HepG2 (cell line): Measurements from ENCODE around the gene PRDX6. TPM values are rescaled to one million over a fixed set of nuclear protein-coding genes. Genes with fewer than 3 reads are reported as not detected.

ENCODE experiments used
- ARNT ChIP-seq: fragments of 450-650 bp; IDR thresholded peaks from 2 replicates; pipeline ENCODE4 v1.6.1; 2017
- CAMTA2 ChIP-seq: sonication (generic); formaldehyde crosslinking; IDR thresholded peaks from 2 replicates; pipeline ENCODE4 v1.4.0; 2020; ENCODE audit warnings: mild to moderate bottlenecking, missing genetic modification reagents, borderline replicate concordance
- CHD4 ChIP-seq: fragments of 200-600 bp; sonication (generic); IDR thresholded peaks from 2 replicates; pipeline ENCODE4 v1.7.0; 2017; ENCODE audit warnings: mild to moderate bottlenecking, low read length, borderline replicate concordance
- DMAP1 ChIP-seq: IDR thresholded peaks from 2 replicates; pipeline ENCODE4 v1.6.1; 2016
- KDM1A ChIP-seq: IDR thresholded peaks from 2 replicates; pipeline ENCODE4 v1.6.1; 2016; ENCODE audit warnings: missing compliant biosample characterization
- NAIF1 ChIP-seq: sonication (generic); formaldehyde crosslinking; IDR thresholded peaks from 2 replicates; pipeline ENCODE4 v1.5.0; 2020; ENCODE audit warnings: mild to moderate bottlenecking, missing genetic modification reagents, borderline replicate concordance
- RAD51 ChIP-seq: fragments of 450-650 bp; IDR thresholded peaks from 2 replicates; pipeline ENCODE4 v1.6.1; 2016; ENCODE audit warnings: borderline replicate concordance
- REL ChIP-seq: sonication (generic); formaldehyde crosslinking; conservative IDR thresholded peaks from 2 replicates; pipeline ENCODE4 v1.8.0; 2022; ENCODE audit warnings: mild to moderate bottlenecking, missing genetic modification reagents, moderate library complexity
- SRF ChIP-seq: IDR thresholded peaks from 2 replicates; pipeline ENCODE4 v1.6.1; 2011; ENCODE audit warnings: mild to moderate bottlenecking, low read depth, low read length, moderate library complexity
- THAP11 ChIP-seq: IDR thresholded peaks from 2 replicates; pipeline ENCODE4 v1.6.1; 2016; ENCODE audit warnings: missing biosample characterization, missing genetic modification reagents
- YEATS4 ChIP-seq: sonication (generic); formaldehyde crosslinking; IDR thresholded peaks from 2 replicates; pipeline ENCODE4 v1.4.0; 2020; ENCODE audit warnings: missing genetic modification reagents, borderline replicate concordance
- YY1 ChIP-seq: IDR thresholded peaks from 2 replicates; pipeline ENCODE4 v1.6.1; 2011; ENCODE audit warnings: low read length, low read depth, moderate library complexity, mild to moderate bottlenecking; ENCODE audit not compliant: insufficient read depth, insufficient replicate concordance
- ZNF17 ChIP-seq: sonication (generic); formaldehyde crosslinking; IDR thresholded peaks from 2 replicates; pipeline ENCODE4 v1.5.0; 2020; ENCODE audit warnings: mild to moderate bottlenecking, missing genetic modification reagents
- ZNF335 ChIP-seq: sonication (generic); formaldehyde crosslinking; IDR thresholded peaks from 2 replicates; pipeline ENCODE4 v1.4.0; 2020; ENCODE audit warnings: missing genetic modification reagents
- ZNF543 ChIP-seq: sonication (generic); formaldehyde crosslinking; IDR thresholded peaks from 2 replicates; pipeline ENCODE4 v1.4.0; 2020; ENCODE audit warnings: mild to moderate bottlenecking, missing genetic modification reagents
- ZSCAN30 ChIP-seq: sonication (generic); formaldehyde crosslinking; IDR thresholded peaks from 2 replicates; pipeline ENCODE4 v1.5.0; 2020; ENCODE audit warnings: mild to moderate bottlenecking, missing genetic modification reagents
- polyA plus RNA-seq, 8 experiments: library from polyadenylated mRNA; depleted of rRNA in 3 of 8; stranded (reverse) in 7 of 8; unstranded in 1 of 8; fragments of >200 nt; fragmentation: Illumina TruSeq in 4 of 8; extraction: Trizol in 4 of 8; gene quantifications; 2 replicates each; pipeline versions ENCODE4 v1.2.1 to v1.2.3, GENCODE V29; 2011 to 2016; ENCODE audit warnings: low read depth in 4 of 8, missing spikeins in 1 of 8, mixed read lengths in 1 of 8; ENCODE audit not compliant: insufficient read depth in 1 of 8
- total RNA-seq, 5 experiments: library from RNA; depleted of rRNA; stranded (reverse); fragments of >200 nt; fragmentation: Illumina TruSeq; extraction: Trizol; gene quantifications; 2 replicates each; pipeline ENCODE4 v1.2.3, GENCODE V29; 2016; ENCODE audit warnings: low read depth in 1 of 5
- TF ChIP-seq, protein P1 (sequence below): sonication (generic); formaldehyde crosslinking; IDR thresholded peaks from 2 replicates; pipeline ENCODE4 v1.8.0; 2022; ENCODE audit warnings: missing genetic modification reagents, mild to moderate bottlenecking, borderline replicate concordance
- TF ChIP-seq, protein P2 (sequence below): IDR thresholded peaks from 2 replicates; pipeline ENCODE4 v1.6.1; 2018; ENCODE audit warnings: missing genetic modification reagents
- TF ChIP-seq, protein P3 (sequence below): IDR thresholded peaks from 2 replicates; pipeline ENCODE4 v1.6.1; 2016; ENCODE audit warnings: mild to moderate bottlenecking, missing biosample characterization, missing genetic modification reagents
- TF ChIP-seq, protein P4 (sequence below): sonication (generic); formaldehyde crosslinking; IDR thresholded peaks from 2 replicates; pipeline ENCODE4 v1.5.1; 2020; ENCODE audit warnings: mild to moderate bottlenecking, missing genetic modification reagents
- TF ChIP-seq, protein P5 (sequence below): sonication (generic); formaldehyde crosslinking; IDR thresholded peaks from 2 replicates; pipeline ENCODE4 v1.4.0; 2020; ENCODE audit warnings: missing genetic modification reagents

The PRDX6 gene
- total and polyA plus RNA-seq, 2 of the 13 experiments (the other 11 are each of a cell fraction or from before 2014, with no cell fraction given): 224 to 309 TPM

DNA sequence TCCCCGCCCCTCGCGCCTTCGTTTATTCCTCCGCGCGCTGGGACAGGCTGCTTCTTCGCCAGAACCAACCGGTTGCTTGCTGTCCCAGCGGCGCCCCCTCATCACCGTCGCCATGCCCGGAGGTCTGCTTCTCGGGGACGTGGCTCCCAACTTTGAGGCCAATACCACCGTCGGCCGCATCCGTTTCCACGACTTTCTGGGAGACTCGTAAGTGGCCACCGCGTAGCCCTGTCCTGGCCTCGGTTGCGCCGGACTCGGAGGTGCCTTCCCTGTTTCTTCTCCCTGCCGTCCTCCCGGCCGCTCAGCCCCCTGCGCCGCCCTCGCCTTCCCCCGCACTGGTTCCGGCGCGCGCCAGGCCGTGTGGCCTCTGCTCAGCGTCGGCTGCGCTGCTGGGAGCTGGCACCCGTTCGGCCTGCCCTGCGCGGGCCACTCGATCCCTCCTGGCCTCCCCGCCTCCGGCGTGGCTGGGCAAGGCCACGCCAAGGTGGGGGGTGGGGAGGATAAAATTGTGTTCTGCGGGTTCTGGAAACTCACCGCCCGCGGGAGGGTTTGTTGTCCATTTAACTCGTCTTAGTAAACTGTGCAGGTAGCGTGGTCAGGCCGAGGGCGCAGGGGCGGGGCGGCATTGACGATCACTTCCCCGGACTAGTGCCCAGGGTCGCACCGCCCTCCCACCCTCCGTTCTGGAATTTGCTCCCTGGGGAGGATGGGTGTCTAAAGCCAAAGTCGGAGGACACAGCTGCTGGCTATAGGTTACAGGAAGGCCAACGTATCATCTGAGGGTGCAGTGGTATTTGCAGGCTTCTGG is at the start of gene PRDX6 (continued):
- TF ChIP-seq YY1 (peak; percentile 48), SRF (no peak), KDM1A (no peak), THAP11 (CRISPR knock-in tag) (peak; percentile 56), CAMTA2 (CRISPR knock-in tag) (no peak), ARNT (no peak), CHD4 (no peak), ZNF543 (peak; percentile 19; the same call in 1 of the 2 replicates), NAIF1 (CRISPR knock-in tag) (0 out of 2 replicates have a peak, but pooled peaks have one; percentile 73), ZNF335 (0 out of 2 replicates have a peak, but pooled peaks have one; percentile 38), DMAP1 (peak; percentile 77; the same call in 1 of the 2 replicates), REL (CRISPR knock-in tag) (peak; percentile 66; the same call in 1 of the 2 replicates), RAD51 (no peak), ZNF17 (CRISPR knock-in tag) (no peak), YEATS4 (CRISPR knock-in tag) (0 out of 2 replicates have a peak, but pooled peaks have one; percentile 47), ZSCAN30 (no peak)
- TF ChIP-seq, protein P1, sequence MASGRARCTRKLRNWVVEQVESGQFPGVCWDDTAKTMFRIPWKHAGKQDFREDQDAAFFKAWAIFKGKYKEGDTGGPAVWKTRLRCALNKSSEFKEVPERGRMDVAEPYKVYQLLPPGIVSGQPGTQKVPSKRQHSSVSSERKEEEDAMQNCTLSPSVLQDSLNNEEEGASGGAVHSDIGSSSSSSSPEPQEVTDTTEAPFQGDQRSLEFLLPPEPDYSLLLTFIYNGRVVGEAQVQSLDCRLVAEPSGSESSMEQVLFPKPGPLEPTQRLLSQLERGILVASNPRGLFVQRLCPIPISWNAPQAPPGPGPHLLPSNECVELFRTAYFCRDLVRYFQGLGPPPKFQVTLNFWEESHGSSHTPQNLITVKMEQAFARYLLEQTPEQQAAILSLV (CRISPR knock-in tag): peak; percentile 83; the same call in 1 of the 2 replicates
- TF ChIP-seq, protein P2, sequence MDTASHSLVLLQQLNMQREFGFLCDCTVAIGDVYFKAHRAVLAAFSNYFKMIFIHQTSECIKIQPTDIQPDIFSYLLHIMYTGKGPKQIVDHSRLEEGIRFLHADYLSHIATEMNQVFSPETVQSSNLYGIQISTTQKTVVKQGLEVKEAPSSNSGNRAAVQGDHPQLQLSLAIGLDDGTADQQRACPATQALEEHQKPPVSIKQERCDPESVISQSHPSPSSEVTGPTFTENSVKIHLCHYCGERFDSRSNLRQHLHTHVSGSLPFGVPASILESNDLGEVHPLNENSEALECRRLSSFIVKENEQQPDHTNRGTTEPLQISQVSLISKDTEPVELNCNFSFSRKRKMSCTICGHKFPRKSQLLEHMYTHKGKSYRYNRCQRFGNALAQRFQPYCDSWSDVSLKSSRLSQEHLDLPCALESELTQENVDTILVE (CRISPR knock-in tag): no peak
- TF ChIP-seq, protein P3, sequence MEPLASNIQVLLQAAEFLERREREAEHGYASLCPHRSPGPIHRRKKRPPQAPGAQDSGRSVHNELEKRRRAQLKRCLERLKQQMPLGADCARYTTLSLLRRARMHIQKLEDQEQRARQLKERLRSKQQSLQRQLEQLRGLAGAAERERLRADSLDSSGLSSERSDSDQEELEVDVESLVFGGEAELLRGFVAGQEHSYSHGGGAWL (CRISPR knock-in tag): peak; percentile 49
- TF ChIP-seq, protein P4, sequence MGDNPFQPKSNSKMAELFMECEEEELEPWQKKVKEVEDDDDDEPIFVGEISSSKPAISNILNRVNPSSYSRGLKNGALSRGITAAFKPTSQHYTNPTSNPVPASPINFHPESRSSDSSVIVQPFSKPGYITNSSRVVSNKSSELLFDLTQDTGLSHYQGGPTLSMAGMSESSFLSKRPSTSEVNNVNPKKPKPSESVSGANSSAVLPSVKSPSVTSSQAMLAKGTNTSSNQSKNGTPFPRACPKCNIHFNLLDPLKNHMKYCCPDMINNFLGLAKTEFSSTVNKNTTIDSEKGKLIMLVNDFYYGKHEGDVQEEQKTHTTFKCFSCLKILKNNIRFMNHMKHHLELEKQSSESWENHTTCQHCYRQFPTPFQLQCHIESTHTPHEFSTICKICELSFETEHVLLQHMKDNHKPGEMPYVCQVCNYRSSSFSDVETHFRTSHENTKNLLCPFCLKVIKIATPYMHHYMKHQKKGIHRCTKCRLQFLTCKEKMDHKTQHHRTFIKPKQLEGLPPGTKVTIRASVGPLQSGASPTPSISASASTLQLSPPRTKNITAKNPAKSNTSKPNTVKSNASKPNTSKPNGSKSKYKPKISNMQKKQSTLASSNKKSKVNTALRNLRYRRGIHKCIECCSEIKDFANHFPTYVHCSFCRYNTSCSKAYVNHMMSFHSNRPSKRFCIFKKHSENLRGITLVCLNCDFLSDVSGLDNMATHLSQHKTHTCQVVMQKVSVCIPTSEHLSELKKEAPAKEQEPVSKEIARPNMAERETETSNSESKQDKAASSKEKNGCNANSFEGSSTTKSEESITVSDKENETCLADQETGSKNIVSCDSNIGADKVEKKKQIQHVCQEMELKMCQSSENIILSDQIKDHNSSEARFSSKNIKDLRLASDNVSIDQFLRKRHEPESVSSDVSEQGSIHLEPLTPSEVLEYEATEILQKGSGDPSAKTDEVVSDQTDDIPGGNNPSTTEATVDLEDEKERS (CRISPR knock-in tag): no peak
- TF ChIP-seq, protein P5, sequence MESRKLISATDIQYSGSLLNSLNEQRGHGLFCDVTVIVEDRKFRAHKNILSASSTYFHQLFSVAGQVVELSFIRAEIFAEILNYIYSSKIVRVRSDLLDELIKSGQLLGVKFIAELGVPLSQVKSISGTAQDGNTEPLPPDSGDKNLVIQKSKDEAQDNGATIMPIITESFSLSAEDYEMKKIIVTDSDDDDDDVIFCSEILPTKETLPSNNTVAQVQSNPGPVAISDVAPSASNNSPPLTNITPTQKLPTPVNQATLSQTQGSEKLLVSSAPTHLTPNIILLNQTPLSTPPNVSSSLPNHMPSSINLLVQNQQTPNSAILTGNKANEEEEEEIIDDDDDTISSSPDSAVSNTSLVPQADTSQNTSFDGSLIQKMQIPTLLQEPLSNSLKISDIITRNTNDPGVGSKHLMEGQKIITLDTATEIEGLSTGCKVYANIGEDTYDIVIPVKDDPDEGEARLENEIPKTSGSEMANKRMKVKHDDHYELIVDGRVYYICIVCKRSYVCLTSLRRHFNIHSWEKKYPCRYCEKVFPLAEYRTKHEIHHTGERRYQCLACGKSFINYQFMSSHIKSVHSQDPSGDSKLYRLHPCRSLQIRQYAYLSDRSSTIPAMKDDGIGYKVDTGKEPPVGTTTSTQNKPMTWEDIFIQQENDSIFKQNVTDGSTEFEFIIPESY (CRISPR knock-in tag): no peak
